HL-60 (cell line): ENCODE results near the gene LAMA3.

ENCODE experiments used
- POLR2AphosphoS5 ChIP-seq: IDR thresholded peaks from 2 replicates; pipeline ENCODE4 v1.6.1; 2012; ENCODE audit warnings: low read depth
- TF ChIP-seq, protein P1 (sequence below): IDR thresholded peaks from one replicate; pipeline ENCODE4 v1.5.1; 2011; ENCODE audit warnings: low read length, control low read depth, inconsistent platforms; ENCODE audit not compliant: insufficient read depth
- TF ChIP-seq, protein P2 (sequence below): IDR thresholded peaks from 2 replicates; pipeline ENCODE4 v1.6.1; 2012; ENCODE audit warnings: low read depth; ENCODE audit not compliant: insufficient replicate concordance

DNA sequence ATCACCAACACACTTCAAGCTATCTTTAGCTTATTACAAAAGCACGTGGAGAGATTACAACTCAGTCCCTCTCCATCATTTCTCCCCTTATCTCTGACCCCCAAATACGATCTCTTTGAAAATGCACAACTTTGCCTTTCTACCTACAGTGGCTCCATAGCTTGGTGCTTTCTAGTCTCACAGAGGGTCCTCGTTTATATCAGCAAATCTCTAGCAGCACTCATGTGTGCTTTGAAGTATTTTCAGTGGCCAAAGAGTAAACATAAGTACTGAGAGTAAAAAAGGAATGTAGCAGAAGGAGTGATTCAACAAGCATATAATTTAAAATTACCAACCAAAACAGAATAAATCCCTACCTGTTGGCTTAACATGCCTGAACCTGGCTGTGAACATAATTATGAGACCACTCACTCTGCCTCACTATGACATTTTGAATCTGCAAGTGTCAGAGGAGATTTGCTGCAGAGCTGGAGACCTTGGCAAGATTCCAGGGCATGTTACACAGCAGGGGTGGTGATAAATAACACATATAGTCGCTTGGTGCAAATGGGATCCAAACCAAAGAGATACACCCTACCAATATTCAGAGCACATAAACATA lies 54.6 kb downstream of the LAMA3 start:
- TF ChIP-seq, protein P1, sequence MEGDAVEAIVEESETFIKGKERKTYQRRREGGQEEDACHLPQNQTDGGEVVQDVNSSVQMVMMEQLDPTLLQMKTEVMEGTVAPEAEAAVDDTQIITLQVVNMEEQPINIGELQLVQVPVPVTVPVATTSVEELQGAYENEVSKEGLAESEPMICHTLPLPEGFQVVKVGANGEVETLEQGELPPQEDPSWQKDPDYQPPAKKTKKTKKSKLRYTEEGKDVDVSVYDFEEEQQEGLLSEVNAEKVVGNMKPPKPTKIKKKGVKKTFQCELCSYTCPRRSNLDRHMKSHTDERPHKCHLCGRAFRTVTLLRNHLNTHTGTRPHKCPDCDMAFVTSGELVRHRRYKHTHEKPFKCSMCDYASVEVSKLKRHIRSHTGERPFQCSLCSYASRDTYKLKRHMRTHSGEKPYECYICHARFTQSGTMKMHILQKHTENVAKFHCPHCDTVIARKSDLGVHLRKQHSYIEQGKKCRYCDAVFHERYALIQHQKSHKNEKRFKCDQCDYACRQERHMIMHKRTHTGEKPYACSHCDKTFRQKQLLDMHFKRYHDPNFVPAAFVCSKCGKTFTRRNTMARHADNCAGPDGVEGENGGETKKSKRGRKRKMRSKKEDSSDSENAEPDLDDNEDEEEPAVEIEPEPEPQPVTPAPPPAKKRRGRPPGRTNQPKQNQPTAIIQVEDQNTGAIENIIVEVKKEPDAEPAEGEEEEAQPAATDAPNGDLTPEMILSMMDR = no peak
- TF ChIP-seq POLR2AphosphoS5 = no peak
- TF ChIP-seq, protein P2, sequence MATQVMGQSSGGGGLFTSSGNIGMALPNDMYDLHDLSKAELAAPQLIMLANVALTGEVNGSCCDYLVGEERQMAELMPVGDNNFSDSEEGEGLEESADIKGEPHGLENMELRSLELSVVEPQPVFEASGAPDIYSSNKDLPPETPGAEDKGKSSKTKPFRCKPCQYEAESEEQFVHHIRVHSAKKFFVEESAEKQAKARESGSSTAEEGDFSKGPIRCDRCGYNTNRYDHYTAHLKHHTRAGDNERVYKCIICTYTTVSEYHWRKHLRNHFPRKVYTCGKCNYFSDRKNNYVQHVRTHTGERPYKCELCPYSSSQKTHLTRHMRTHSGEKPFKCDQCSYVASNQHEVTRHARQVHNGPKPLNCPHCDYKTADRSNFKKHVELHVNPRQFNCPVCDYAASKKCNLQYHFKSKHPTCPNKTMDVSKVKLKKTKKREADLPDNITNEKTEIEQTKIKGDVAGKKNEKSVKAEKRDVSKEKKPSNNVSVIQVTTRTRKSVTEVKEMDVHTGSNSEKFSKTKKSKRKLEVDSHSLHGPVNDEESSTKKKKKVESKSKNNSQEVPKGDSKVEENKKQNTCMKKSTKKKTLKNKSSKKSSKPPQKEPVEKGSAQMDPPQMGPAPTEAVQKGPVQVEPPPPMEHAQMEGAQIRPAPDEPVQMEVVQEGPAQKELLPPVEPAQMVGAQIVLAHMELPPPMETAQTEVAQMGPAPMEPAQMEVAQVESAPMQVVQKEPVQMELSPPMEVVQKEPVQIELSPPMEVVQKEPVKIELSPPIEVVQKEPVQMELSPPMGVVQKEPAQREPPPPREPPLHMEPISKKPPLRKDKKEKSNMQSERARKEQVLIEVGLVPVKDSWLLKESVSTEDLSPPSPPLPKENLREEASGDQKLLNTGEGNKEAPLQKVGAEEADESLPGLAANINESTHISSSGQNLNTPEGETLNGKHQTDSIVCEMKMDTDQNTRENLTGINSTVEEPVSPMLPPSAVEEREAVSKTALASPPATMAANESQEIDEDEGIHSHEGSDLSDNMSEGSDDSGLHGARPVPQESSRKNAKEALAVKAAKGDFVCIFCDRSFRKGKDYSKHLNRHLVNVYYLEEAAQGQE = no peak
